Measurements from ENCODE around the gene CNOT3. TPM values are rescaled to one million over a fixed set of nuclear protein-coding genes. Genes with fewer than 3 reads are reported as not detected.

The CNOT3 gene
- total RNA-seq, 4 donors from 2014 or later = 21.6 to 30.3 (median 24.8) TPM

DNA sequence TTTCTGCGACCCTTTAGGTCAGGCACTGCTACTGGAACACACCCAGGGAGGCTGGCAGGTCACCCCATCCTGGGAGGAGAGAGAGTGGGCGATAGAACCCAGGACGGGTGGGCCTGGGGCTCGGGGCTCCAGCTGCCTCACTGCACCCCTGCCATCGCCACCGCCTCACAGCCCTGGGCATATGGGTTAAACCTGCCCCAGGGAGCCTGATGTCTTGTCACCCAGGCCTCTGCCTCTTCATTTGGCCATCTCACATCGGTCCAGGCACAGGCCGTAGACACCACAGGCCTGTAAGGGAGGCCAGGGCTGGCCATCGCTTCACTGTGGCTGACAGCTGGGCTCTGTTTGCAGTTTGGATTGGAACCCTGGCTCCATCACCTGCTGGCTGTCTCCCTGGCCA is 11.8 kb upstream of the CNOT3 start:
- Histone ChIP-seq H3K27me3 (no peaks in the 10 kb centered on the region), H3K4me1 (no peaks in the 10 kb centered on the region), H3K9me3 (no peaks in the 10 kb centered on the region), H3K27ac (no peak overlapping the region), H3K4me3 (no peak overlapping the region), H3K36me3 (peaks cover 2 to 100% (median 43%) of the 10 kb centered on the region in 3 donors)
- 81 to 84% methylated on average over 7 to 9 of the region's 9 CpGs for WGBS, 2 donors
- TF ChIP-seq POLR2A (IDR thresholded peaks at IDR 0.05) (no peak), CTCF (IDR thresholded peaks at IDR 0.05) (no peak), EP300 (IDR thresholded peaks at IDR 0.05) (no peak)
- DNase-seq (ENCODE audit: low spot score in 2 of 2) = no peak

DNA sequence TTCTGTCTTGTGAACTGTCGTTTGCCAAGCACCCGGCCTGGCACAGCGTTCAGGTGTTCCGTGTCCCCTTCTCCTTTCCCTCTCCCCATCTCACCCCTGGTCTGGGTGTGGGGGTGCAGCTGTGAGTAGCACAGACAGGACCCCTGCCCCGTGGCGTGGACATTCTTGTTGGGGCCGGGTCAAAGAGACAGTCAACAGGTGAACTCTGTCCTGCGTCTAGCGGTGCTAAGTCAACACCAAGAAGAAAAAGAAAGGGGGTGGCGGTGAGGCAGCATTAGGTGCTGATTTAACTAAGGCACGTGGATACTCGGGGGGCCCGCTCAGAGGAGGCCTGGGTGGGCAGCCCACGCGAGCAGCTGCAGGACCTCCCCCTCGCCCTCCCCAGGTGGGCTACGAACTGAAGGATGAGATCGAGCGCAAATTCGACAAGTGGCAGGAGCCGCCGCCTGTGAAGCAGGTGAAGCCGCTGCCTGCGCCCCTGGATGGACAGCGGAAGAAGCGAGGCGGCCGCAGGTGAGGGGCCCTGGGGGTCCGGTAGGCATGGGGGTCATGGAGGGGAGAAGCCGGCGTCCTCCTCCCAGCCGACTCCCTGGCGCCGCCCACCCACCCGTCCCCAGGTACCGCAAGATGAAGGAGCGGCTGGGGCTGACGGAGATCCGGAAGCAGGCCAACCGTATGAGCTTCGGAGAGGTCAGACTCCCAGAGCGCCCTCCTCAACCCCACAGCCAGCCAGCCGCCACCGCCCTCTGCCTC is 9.7 kb upstream of the CNOT3 start:
- 94% methylated on average over 44 of the region's 44 CpGs for WGBS, 2 donors
- no peak for DNase-seq (ENCODE audit: low spot score in 2 of 2)
- Histone ChIP-seq H3K36me3 (peaks cover 2 to 100% (median 35%) of the 10 kb centered on the region in 3 donors), H3K27me3 (no peaks in the 10 kb centered on the region), H3K27ac (no peak overlapping the region), H3K4me1 (no peaks in the 10 kb centered on the region), H3K4me3 (no peak overlapping the region), H3K9me3 (no peaks in the 10 kb centered on the region)
- TF ChIP-seq EP300 (IDR thresholded peaks at IDR 0.05) = no peak
- no peak for TF ChIP-seq POLR2A (IDR thresholded peaks at IDR 0.05)
- TF ChIP-seq CTCF (IDR thresholded peaks at IDR 0.05) = no peak

DNA sequence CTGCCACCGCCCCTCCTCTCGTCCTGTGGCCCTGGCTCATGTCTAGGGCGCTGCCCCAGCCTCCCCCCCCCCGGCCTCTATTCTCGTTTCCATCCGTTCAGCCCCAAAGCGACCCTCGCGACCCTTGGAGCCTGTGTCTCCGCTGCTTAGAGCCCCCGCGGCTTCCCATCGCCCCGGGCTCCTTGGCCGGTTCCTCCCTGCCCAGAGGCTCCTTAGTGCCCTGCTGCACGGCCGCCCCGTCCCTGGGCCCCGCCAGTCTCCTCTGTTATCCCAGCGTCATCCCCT is 9.2 kb upstream of the CNOT3 start:
- Histone ChIP-seq H3K27ac (no peak overlapping the region), H3K27me3 (no peaks in the 10 kb centered on the region), H3K4me3 (no peak overlapping the region), H3K9me3 (no peaks in the 10 kb centered on the region), H3K4me1 (no peaks in the 10 kb centered on the region), H3K36me3 (peaks cover 2 to 100% (median 31%) of the 10 kb centered on the region in 3 donors)
- no peak for TF ChIP-seq EP300 (IDR thresholded peaks at IDR 0.05)
- TF ChIP-seq POLR2A (IDR thresholded peaks at IDR 0.05) = no peak
- TF ChIP-seq CTCF (IDR thresholded peaks at IDR 0.05) = no peak
- 86 to 92% methylated on average over 20 of the region's 20 CpGs for WGBS, 2 donors
- no peak for DNase-seq (ENCODE audit: low spot score in 2 of 2)

- DNase-seq (ENCODE audit: low spot score in 2 of 2) = no peak
- no peaks in the 10 kb centered on the region for H3K27me3 ChIP-seq
- H3K4me1 ChIP-seq = no peaks in the 10 kb centered on the region
- H3K36me3 ChIP-seq = peaks cover 2 to 94% (median 26%) of the 10 kb centered on the region in 3 donors
- H3K27ac ChIP-seq = no peak overlapping the region
- H3K4me3 ChIP-seq = no peak overlapping the region
- WGBS, 2 donors = 95 to 97% methylated on average over 26 to 29 of the region's 41 CpGs
- no peaks in the 10 kb centered on the region for H3K9me3 ChIP-seq
- no peak for TF ChIP-seq POLR2A (IDR thresholded peaks at IDR 0.05)
- no peak for TF ChIP-seq CTCF (IDR thresholded peaks at IDR 0.05)
- TF ChIP-seq EP300 (IDR thresholded peaks at IDR 0.05) = no peak
Observed at GRCh38 chr19:54128796-54129616, 8.6 kb upstream of the CNOT3 start.

GRCh38 chr19:54129617-54129996 is 8.0 kb upstream of the CNOT3 start:
- Histone ChIP-seq H3K4me1 (no peaks in the 10 kb centered on the region), H3K4me3 (no peak overlapping the region), H3K27ac (no peak overlapping the region), H3K9me3 (no peaks in the 10 kb centered on the region), H3K36me3 (peaks cover 2 to 88% (median 26%) of the 10 kb centered on the region in 3 donors), H3K27me3 (no peaks in the 10 kb centered on the region)
- TF ChIP-seq POLR2A (IDR thresholded peaks at IDR 0.05) = no peak
- no peak for DNase-seq (ENCODE audit: low spot score in 2 of 2)
- WGBS, 2 donors = 94 to 98% methylated on average over 13 to 19 of the region's 20 CpGs
